Measurements from ENCODE around the gene PLAAT4.

Gene PLAAT4

DNA sequence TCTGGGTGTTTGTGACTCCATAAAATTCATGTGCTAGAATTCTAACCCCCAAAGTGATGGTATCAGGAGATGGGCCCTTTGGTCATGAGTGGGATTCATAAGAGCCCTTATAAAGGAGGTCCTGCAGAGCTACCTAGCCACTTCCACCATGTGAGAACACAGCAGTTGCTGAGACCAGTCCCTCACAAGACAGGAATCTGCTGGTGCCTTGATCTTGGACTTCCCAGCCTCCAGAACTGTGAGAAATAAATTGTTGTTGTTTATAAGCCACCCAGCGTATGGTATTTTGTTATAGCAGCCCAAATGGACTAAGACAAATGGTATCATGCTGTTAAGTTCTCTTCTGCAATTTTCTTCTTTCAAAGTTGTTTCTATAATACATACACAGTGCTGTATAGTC lies 44.2 kb upstream of the PLAAT4 start:
- Histone ChIP-seq H3K4me1 (ENCODE audit: insufficient read depth, insufficient read length) (no peaks in the 10 kb centered on the region), H3K9me3 (ENCODE audit: insufficient read depth, low read length) (peaks cover 13% of the 10 kb centered on the region), H3K27me3 (ENCODE audit: insufficient read depth, insufficient read length) (no peaks in the 10 kb centered on the region), H3K9ac (ENCODE audit: insufficient read length, low read depth) (no peak overlapping the region), H3K4me3 (ENCODE audit: insufficient read length, low read depth) (no peak overlapping the region), H3K36me3 (ENCODE audit: insufficient read depth, insufficient read length, low read length) (no peaks in the 10 kb centered on the region)
- no peak for DNase-seq (ENCODE audit: low read depth, low spot score)
- TF ChIP-seq YY1 (IDR thresholded peaks at IDR 0.05; ENCODE audit: insufficient read depth, insufficient read length) (no peak), ZNF274 (IDR thresholded peaks at IDR 0.05; ENCODE audit: low read depth, low read length) (no peak), SUZ12 (IDR thresholded peaks at IDR 0.05; ENCODE audit: extremely low read depth, insufficient read depth, insufficient read length) (no peak)

- no peak overlapping the region for H3K9ac ChIP-seq (ENCODE audit: insufficient read length, low read depth)
- H3K4me3 ChIP-seq (ENCODE audit: insufficient read length, low read depth), result no peak overlapping the region
- TF ChIP-seq YY1 (IDR thresholded peaks at IDR 0.05; ENCODE audit: insufficient read depth, insufficient read length) (no peak), ZNF274 (IDR thresholded peaks at IDR 0.05; ENCODE audit: low read depth, low read length) (no peak), SUZ12 (IDR thresholded peaks at IDR 0.05; ENCODE audit: extremely low read depth, insufficient read depth, insufficient read length) (no peak)
- DNase-seq (ENCODE audit: low read depth, low spot score), result no peak
- H3K36me3 ChIP-seq (ENCODE audit: insufficient read depth, insufficient read length, low read length), result no peaks in the 10 kb centered on the region
- peaks cover 16% of the 10 kb centered on the region for H3K9me3 ChIP-seq (ENCODE audit: insufficient read depth, low read length)
- H3K4me1 ChIP-seq (ENCODE audit: insufficient read depth, insufficient read length), result no peaks in the 10 kb centered on the region
- H3K27me3 ChIP-seq (ENCODE audit: insufficient read depth, insufficient read length), result no peaks in the 10 kb centered on the region
Measured at GRCh38 chr11:63493127-63493526, 43.5 kb upstream of the PLAAT4 start.

DNA sequence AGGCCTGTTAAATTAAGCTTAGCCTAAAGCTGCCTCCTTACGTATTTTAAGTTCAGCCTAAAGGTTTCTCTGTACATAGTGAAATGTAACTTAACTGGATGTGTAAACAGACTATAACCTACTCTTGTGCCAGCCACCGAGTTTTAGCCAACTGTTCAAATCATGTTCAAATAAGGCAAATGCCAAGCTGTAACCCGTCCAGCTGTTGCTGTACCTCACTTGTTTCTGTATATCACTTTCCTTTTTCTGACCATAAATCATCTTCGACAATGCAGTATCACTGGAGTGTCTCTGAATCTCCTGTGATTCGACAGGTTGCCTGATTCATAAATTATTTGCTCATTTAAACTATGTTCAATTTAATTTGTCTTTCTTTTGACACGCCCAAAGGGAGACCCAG lies 41.6 kb upstream of the PLAAT4 start:
- H3K36me3 ChIP-seq (ENCODE audit: insufficient read depth, insufficient read length, low read length), result no peaks in the 10 kb centered on the region
- TF ChIP-seq ZNF274 (IDR thresholded peaks at IDR 0.05; ENCODE audit: low read depth, low read length) (no peak), SUZ12 (IDR thresholded peaks at IDR 0.05; ENCODE audit: extremely low read depth, insufficient read depth, insufficient read length) (no peak), YY1 (IDR thresholded peaks at IDR 0.05; ENCODE audit: insufficient read depth, insufficient read length) (no peak)
- H3K4me3 ChIP-seq (ENCODE audit: insufficient read length, low read depth), result no peak overlapping the region
- H3K9ac ChIP-seq (ENCODE audit: insufficient read length, low read depth), result no peak overlapping the region
- no peaks in the 10 kb centered on the region for H3K4me1 ChIP-seq (ENCODE audit: insufficient read depth, insufficient read length)
- peaks cover 35% of the 10 kb centered on the region for H3K9me3 ChIP-seq (ENCODE audit: insufficient read depth, low read length)
- H3K27me3 ChIP-seq (ENCODE audit: insufficient read depth, insufficient read length), result no peaks in the 10 kb centered on the region
- DNase-seq (ENCODE audit: low read depth, low spot score), result no peak

DNA sequence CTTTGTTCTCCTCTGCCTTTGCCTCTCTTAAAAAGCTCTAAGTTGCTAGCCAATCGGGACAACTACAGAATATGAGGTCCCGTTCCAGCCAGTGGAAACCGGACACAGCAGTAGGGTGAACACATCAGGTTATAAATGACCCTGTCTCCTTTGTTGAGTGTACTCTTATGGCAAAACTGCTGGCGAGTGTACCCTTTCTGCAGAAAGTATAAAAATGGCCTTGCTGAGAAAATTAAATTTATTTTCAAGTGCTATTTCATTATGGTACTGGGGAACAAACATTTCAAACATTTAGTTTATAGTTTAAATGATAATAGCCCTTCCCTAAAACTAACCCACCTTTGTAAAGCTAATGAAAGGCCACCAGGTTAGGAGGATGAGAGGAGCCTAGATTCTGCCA lies 36.7 kb upstream of the PLAAT4 start:
- H3K36me3 ChIP-seq (ENCODE audit: insufficient read depth, insufficient read length, low read length), result no peaks in the 10 kb centered on the region
- peaks cover 62% of the 10 kb centered on the region for H3K9me3 ChIP-seq (ENCODE audit: insufficient read depth, low read length)
- H3K9ac ChIP-seq (ENCODE audit: insufficient read length, low read depth), result no peak overlapping the region
- no peak overlapping the region for H3K4me3 ChIP-seq (ENCODE audit: insufficient read length, low read depth)
- H3K27me3 ChIP-seq (ENCODE audit: insufficient read depth, insufficient read length), result no peaks in the 10 kb centered on the region
- TF ChIP-seq SUZ12 (IDR thresholded peaks at IDR 0.05; ENCODE audit: extremely low read depth, insufficient read depth, insufficient read length) (no peak), YY1 (IDR thresholded peaks at IDR 0.05; ENCODE audit: insufficient read depth, insufficient read length) (no peak), ZNF274 (IDR thresholded peaks at IDR 0.05; ENCODE audit: low read depth, low read length) (no peak)
- peaks cover 5% of the 10 kb centered on the region for H3K4me1 ChIP-seq (ENCODE audit: insufficient read depth, insufficient read length)
- no peak for DNase-seq (ENCODE audit: low read depth, low spot score)

- Histone ChIP-seq H3K27me3 (ENCODE audit: insufficient read depth, insufficient read length) (no peaks in the 10 kb centered on the region), H3K36me3 (ENCODE audit: insufficient read depth, insufficient read length, low read length) (no peaks in the 10 kb centered on the region), H3K9ac (ENCODE audit: insufficient read length, low read depth) (no peak overlapping the region), H3K9me3 (ENCODE audit: insufficient read depth, low read length) (peaks cover 62% of the 10 kb centered on the region), H3K4me1 (ENCODE audit: insufficient read depth, insufficient read length) (peaks cover 14% of the 10 kb centered on the region), H3K4me3 (ENCODE audit: insufficient read length, low read depth) (no peak overlapping the region)
- DNase-seq (ENCODE audit: low read depth, low spot score), result no peak
- TF ChIP-seq ZNF274 (IDR thresholded peaks at IDR 0.05; ENCODE audit: low read depth, low read length) (no peak), SUZ12 (IDR thresholded peaks at IDR 0.05; ENCODE audit: extremely low read depth, insufficient read depth, insufficient read length) (no peak), YY1 (IDR thresholded peaks at IDR 0.05; ENCODE audit: insufficient read depth, insufficient read length) (no peak)
Measured at GRCh38 chr11:63501236-63501635, 35.4 kb upstream of the PLAAT4 start.

- Histone ChIP-seq H3K4me1 (ENCODE audit: insufficient read depth, insufficient read length) (peaks cover 24% of the 10 kb centered on the region), H3K36me3 (ENCODE audit: insufficient read depth, insufficient read length, low read length) (no peaks in the 10 kb centered on the region), H3K9ac (ENCODE audit: insufficient read length, low read depth) (no peak overlapping the region), H3K27me3 (ENCODE audit: insufficient read depth, insufficient read length) (no peaks in the 10 kb centered on the region), H3K4me3 (ENCODE audit: insufficient read length, low read depth) (no peak overlapping the region), H3K9me3 (ENCODE audit: insufficient read depth, low read length) (peaks cover 62% of the 10 kb centered on the region)
- TF ChIP-seq ZNF274 (IDR thresholded peaks at IDR 0.05; ENCODE audit: low read depth, low read length), result no peak
- no peak for TF ChIP-seq YY1 (IDR thresholded peaks at IDR 0.05; ENCODE audit: insufficient read depth, insufficient read length)
- no peak for TF ChIP-seq SUZ12 (IDR thresholded peaks at IDR 0.05; ENCODE audit: extremely low read depth, insufficient read depth, insufficient read length)
- no peak for DNase-seq (ENCODE audit: low read depth, low spot score)
Measured at GRCh38 chr11:63502252-63502820, 34.3 kb upstream of the PLAAT4 start.

GRCh38 chr11:63503492-63503891 lies 33.1 kb upstream of the PLAAT4 start:
- Histone ChIP-seq H3K9ac (ENCODE audit: insufficient read length, low read depth) (no peak overlapping the region), H3K4me1 (ENCODE audit: insufficient read depth, insufficient read length) (peaks cover 25% of the 10 kb centered on the region), H3K9me3 (ENCODE audit: insufficient read depth, low read length) (peaks cover 55% of the 10 kb centered on the region), H3K36me3 (ENCODE audit: insufficient read depth, insufficient read length, low read length) (no peaks in the 10 kb centered on the region), H3K27me3 (ENCODE audit: insufficient read depth, insufficient read length) (no peaks in the 10 kb centered on the region), H3K4me3 (ENCODE audit: insufficient read length, low read depth) (no peak overlapping the region)
- no peak for DNase-seq (ENCODE audit: low read depth, low spot score)
- no peak for TF ChIP-seq YY1 (IDR thresholded peaks at IDR 0.05; ENCODE audit: insufficient read depth, insufficient read length)
- TF ChIP-seq SUZ12 (IDR thresholded peaks at IDR 0.05; ENCODE audit: extremely low read depth, insufficient read depth, insufficient read length), result no peak
- no peak for TF ChIP-seq ZNF274 (IDR thresholded peaks at IDR 0.05; ENCODE audit: low read depth, low read length)

Measured in NT2/D1 (cell line).